IPS-18c (cell line): ENCODE measurements around the gene NECTIN3.

Experiments used
- H3K4me3 ChIP-seq: 2 replicates; pipeline ENCODE4 v1.7.0; 2013; ENCODE audit warnings: low read depth, mild to moderate bottlenecking, low read length, moderate library complexity; ENCODE audit not compliant: insufficient read depth
- H3K9me3 ChIP-seq: one replicate; pipeline ENCODE4 v1.6.1; 2013; ENCODE audit warnings: mild to moderate bottlenecking, low read length, moderate library complexity; ENCODE audit not compliant: control insufficient read depth, insufficient read depth

The NECTIN3 gene, protein sequence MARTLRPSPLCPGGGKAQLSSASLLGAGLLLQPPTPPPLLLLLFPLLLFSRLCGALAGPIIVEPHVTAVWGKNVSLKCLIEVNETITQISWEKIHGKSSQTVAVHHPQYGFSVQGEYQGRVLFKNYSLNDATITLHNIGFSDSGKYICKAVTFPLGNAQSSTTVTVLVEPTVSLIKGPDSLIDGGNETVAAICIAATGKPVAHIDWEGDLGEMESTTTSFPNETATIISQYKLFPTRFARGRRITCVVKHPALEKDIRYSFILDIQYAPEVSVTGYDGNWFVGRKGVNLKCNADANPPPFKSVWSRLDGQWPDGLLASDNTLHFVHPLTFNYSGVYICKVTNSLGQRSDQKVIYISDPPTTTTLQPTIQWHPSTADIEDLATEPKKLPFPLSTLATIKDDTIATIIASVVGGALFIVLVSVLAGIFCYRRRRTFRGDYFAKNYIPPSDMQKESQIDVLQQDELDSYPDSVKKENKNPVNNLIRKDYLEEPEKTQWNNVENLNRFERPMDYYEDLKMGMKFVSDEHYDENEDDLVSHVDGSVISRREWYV

DNA sequence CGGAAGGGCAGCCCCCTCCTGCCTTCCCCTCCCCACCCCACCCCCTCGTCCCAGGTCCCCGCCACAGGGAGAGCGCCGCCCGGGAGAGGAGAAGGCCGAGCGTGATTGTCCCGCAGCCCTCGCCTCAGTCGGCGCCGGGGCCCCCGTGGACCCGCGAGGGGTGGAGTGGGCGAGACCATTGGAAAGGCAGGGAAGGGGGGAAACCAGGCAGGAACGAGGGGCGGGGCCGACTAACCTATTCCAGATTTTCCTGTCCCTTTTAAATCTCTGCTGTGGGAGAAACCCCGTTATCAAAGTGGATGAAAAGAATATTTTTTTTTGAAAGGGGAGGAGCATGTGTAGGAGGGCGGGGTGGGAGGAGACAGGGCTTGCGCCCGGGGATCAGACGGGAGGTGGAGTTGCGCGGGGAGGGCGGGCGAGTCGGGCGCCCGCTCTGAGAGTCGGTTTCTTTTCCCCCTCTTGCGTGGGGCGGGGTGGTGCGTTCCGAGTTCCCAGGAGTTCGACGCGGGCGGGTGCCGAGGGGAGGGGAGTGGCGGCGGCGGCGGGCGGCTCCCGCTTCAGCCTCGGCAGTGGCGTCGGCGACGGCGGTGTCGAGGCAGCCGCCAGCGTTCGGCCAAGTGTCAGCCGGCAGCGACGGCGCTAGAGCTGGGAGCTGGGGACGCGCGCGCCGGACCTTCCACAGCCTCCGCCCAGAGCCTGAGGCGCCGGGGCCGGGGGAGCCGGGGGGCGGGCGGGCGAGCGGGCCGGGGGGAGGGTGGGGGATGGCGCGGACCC, at the start of gene NECTIN3:
Gene NECTIN3, plus strand, starts transcription at position 560 of the 774 bp plus-strand sequence. Its CDS starts 202 bp downstream, at position 762.
- Histone ChIP-seq H3K4me3 (peak within 1 kb of the TSS; percentile 85), H3K9me3 (no peaks in the 10 kb centered on the region)

DNA sequence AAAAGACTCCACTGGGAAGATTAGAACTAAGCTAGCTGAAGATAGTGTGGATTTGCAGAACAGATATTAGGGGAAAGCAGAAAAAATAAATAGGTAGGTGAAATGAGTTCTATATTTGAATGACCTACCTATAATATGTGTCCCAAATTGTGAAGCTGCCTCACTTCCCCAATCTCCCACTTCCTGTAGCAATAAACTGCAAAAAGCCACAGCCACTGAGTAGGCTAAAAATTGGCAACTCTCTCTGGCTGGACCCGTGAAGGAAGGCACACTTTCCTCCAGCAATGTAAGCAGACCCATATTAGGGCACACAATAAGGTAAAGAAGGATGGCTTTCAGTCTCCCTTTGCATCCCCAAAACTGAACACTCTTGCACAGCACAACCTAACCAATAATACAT, 43.7 kb upstream of the NECTIN3 start:
- Histone ChIP-seq H3K9me3 (no peaks in the 10 kb centered on the region), H3K4me3 (no peak overlapping the region)

DNA sequence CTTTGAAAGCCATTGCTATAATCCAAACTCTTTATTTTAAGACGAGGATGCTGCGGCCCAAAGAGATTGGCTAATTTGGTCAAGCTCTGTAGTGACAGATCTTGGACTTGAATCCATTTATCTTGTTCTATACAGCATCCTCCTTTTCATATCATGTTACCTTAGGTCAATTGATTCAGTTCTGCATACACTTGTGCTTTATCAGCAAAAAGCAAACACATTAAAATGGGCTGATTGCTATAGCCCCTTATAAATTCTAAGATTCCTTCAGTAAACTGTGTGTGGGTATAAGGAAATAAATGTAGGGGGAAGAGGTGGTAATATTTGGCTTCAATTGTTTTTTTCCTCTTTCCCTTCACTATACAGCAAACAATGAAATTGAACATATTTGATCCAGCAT, 40.1 kb upstream of the NECTIN3 start:
- Histone ChIP-seq H3K4me3 (no peak overlapping the region), H3K9me3 (no peaks in the 10 kb centered on the region)

DNA sequence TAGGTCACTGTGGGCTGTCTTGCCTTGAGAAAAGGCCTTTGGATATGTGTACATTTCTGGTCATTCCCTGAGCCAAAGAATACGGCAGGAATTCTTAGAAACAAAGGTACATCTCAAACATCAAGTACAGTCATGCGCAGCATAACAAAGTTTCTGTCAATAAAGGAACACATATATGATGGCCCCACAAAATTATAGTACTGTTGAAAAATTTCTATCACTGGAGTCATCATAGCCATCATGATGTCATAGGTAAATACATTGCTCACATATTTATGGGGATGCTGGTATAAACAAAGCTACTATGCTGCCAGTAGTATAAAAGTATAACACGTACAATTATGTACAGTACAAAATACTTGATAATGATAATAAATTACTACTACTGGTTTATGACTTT, 38.9 kb upstream of the NECTIN3 start:
- Histone ChIP-seq H3K9me3 (no peaks in the 10 kb centered on the region), H3K4me3 (no peak overlapping the region)

DNA sequence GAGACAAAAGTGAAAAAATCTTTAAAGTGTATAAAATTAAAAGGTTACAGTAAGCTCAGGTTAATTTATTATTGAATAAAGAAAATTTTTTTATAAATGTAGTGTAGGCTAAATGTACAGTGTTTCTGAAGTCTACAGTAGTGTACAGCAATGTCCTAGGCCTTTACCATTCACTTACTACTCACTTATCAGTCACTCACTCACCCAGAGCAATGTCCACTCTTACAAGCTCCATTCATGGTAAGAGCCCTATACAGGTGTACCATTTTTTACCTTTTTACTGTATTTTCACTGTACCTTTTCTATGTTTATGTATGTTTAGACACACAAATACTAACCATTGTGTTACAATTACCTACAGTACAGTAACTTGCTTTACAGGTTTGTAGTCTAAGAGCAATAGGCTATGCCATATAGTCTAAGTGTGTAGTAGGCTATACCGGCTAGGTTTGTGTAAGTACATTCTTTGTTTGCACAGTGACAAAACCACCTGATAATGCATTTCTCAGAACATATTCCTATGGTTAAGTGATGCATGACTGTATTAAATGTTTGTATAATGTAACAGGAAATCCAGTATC, 38.1 kb upstream of the NECTIN3 start:
- H3K4me3 ChIP-seq = no peak overlapping the region
- no peaks in the 10 kb centered on the region for H3K9me3 ChIP-seq

DNA sequence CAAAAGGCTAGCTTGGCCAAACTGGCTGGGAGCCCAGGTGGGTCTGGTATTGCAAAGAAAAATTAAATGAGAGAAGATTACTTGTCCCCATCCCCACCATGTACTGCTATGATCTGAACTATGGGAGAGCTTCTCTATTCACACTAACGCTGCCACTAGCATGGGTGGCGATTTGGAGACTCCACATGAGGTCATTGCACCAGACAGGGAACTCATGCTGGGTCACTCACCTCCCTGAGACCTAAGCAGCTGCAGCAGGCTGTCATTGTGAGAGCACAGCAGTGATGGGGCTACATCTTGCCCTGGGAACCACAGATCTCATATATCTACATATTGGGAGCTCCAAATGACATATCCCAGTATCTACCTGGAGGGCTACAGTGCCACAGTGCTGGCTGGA, 36.3 kb upstream of the NECTIN3 start:
- H3K9me3 ChIP-seq = no peaks in the 10 kb centered on the region

DNA sequence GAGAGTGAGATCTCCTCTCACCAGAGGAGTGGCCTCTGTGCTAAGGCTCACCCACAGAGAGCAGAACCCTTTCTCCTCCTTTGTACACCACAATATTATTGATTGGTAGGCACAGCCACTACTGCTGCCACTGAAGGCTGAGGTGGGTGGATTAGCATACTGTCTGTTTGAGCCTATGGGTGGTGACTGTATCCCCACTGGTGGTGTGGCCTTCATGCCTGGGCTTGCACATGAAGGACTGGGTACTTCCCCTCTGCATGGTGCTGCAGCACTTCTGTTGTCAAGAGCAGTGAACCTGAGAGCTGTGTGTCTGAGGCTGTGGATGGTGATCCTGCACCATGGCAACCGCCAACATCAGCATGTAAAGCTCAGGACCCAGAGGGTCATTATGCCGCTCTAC, 35.7 kb upstream of the NECTIN3 start:
- H3K9me3 ChIP-seq = no peaks in the 10 kb centered on the region
- H3K4me3 ChIP-seq = no peak overlapping the region

More for the DNA sequence above, 36.3 kb upstream of the NECTIN3 start:
- no peak overlapping the region for H3K4me3 ChIP-seq

DNA sequence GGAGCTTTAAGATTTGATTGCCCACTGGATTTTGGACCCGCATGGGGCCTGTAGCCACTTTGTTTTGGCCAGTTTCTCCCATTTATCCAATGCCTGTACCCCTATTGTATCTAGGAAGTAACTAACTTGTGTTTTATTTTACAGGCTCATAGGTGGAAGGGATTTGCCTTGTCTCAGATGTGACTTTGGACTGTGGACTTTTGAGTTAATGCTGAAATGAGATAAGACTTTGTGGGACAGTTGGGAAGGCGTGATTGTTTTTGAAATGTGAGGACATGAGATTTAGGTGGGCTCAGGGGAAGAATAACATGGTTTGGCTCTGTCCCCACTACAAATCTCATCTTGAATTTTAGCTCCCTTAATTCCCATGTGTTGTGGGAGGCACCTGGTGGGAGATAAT, 30.7 kb upstream of the NECTIN3 start:
- Histone ChIP-seq H3K9me3 (peaks cover 4% of the 10 kb centered on the region), H3K4me3 (peak overlapping the region; percentile 9; the same call in 1 of the 2 replicates)

DNA sequence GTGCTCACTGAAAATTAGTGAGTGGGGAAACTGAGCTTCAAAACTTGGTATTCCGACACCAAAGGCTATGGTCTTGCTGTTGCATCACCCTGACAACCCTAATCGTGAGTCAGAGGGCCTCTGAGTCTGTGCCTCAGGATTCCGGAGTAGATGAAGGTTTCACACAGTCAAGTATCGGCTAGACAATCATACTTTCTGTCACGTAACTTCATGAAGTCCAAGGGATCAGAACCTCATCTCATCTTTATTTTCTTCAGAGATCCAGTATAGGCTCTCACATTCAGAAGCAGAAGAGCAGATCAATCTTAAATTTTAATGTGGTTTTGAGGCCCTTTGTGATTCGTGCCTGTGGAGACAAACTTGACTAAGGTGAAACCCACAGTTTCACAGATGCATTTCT, 26.1 kb upstream of the NECTIN3 start:
- no peak overlapping the region; the same call in 1 of the 2 replicates for H3K4me3 ChIP-seq
- peaks cover 4% of the 10 kb centered on the region for H3K9me3 ChIP-seq

DNA sequence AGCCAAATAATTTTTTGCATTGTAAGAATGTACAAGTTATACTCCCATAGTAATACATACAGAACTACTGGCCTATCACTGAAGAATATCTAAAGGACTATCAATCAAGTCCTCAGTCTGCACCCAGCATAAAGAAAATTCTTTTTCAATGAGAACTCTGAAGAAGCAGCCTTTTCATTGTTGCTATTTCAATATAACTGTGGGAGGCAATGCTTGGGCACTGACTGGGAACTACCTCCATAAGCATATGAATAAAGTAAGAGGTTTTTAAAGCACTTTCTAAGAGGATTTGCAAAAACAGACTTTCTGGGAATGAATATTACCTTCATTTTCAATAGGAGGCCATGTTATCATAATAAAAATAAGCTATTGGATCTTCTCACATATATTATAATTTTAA, 24.6 kb upstream of the NECTIN3 start:
- H3K9me3 ChIP-seq = peaks cover 4% of the 10 kb centered on the region
- H3K4me3 ChIP-seq = no peak overlapping the region

DNA sequence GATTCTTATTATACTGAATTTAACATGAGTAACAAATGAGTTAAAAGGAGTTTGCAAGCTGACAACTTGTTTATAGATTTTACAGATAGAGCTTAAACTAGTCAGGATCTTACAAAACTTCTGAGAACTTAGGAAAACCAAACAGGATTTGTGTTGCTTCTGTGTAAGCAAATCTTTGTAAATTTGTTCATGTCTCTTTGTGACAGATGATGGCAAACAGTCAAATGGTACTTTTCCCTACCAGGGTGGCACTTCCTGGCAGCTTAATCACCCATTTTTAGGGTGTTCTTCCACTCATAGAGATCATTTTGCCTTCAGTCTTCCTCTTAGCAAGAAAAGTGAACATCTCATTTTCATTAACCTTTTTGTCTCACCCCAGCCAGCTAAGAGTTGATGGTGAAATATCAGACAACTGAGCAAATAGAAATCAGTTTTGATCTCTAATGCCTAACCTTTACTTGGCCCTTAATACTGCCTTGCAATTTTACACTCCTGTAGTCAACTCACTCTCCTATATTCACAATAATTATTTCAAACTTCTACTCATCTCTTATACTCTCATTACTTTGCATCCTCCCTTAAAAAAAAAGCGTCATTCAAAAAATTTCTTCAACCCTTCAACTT, 23.7 kb upstream of the NECTIN3 start:
- Histone ChIP-seq H3K9me3 (peaks cover under 1% of the 10 kb centered on the region), H3K4me3 (no peak overlapping the region)

DNA sequence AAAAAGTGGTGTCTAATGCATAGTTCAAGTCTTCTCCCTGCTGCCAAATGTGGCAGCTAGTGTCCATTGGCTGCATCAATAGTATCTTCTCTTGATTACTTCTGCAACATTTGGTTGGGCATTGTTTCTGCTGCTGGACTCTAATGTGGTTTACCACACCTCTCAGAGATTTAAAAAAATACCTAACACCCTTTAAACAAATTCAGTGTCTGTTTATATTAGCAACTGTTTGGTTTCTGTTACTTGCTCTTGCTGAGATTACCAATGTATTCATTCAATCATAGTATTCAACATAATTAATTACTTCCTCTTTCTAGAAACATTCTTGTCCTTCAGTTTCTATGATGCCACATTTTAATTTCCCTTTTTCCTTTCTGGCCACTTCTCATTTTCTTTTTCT, 20.3 kb upstream of the NECTIN3 start:
- H3K4me3 ChIP-seq = no peak overlapping the region
- no peaks in the 10 kb centered on the region for H3K9me3 ChIP-seq

DNA sequence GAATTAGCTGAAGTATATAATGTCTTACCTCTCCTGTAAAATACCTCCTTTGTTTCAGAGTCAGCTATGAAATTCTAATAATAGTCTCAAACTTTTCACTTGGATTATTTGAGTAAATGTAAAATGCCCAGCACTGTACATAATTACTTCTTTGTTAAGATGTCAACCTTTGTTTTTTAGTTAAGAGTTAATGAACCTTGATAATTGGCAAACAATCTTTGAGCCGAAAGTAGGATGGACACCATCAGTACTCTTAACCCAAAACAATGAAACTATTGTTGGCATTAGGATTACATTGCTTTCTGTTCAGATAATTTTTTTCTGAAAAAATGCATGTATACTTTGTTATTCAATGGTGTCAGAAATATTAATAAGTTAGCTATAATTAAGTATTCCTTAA, 3.0 kb upstream of the NECTIN3 start:
- Histone ChIP-seq H3K9me3 (no peaks in the 10 kb centered on the region), H3K4me3 (no peak overlapping the region)

DNA sequence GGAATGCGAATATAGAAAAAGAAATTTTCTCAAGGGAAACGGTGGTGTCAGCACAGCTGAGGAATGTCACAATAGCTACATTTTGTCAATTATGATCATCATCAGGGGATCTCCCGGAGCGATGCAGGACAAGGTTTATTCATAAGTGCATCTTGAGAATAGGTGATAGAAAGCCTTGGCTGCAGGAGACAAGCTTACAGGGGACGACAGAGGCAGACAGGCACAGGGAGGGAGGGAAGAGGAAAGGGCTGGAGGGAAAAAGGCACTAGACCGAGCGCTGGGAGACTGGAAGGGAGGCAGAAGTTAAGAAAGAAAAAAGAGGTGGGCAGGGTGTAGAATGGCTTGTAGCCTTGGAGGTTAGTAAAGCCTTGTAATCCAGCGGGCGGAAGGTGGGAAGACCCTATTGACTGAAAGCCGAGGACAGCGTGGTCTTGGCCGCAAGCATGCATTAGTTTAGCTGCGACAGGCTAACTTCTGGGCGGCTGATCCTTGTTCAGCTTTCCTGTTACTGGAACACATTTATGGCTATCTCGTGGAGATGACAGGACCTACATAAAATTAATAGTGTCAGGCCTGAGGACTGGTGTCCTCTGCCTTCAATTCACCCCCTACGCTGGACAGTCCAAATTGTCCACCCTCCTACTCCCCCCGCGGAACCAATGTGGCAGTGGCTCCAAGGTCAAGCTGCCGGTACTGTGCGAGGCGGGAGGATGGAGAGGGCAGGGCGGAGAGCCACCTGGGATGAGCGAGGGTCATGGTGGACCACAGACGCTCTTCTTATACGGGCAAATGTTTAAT, 1.4 kb upstream of the NECTIN3 start:
- H3K9me3 ChIP-seq = no peaks in the 10 kb centered on the region
- H3K4me3 ChIP-seq = peak overlapping the region; percentile 85

DNA sequence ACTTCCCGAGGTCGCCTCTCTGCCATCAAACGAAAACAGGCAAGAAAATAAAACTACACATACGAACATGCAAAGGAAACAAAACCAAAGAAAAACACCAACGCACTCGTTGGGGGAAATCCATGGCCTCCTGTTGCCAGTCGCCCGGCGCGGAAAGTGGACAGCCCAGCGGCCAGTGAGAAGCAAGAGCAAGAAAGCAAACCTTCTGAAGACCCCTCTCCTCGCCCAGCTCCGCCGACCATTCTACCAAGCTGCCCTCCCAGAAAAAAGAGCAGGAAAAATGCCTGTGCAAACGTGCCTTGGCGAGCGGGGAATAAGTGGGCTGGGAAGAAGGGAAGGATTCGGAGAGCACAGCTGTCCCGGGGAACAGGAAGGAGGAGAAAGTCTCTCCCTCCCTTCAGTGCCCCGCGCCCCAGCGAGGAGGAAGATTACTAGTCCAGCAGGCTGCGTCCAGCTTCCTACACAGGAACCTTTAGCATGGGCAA, 802 bp upstream of the NECTIN3 start:
- peak overlapping the region; percentile 85 for H3K4me3 ChIP-seq
- no peaks in the 10 kb centered on the region for H3K9me3 ChIP-seq
